HCT116 (cell line): ENCODE data around the gene USO1. TPM values are rescaled to one million over a fixed set of nuclear protein-coding genes. Genes with fewer than 3 reads are reported as not detected.

ENCODE experiments used
- ATAC-seq: fragments of 200-7000 bp; cut with Tn5 transposase; 2 replicates; pipeline ENCODE4 v1.9.1; 2020; ENCODE audit warnings: mild to moderate bottlenecking, moderate library complexity
- BruUV-seq: library from RNA; stranded (reverse); fragments of 400-500 nt; replicated peaks from 2 replicates; lab custom pipeline; 2021; lab: Mats Ljungman, UMichigan
- CTCF ChIA-PET: fragments of 300-600 bp; sonication (Branson Sonifier 250); formaldehyde crosslinking; loops from one replicate; lab custom pipeline; 2021; ENCODE audit warnings: antibody characterized with exemption; lab: Charles Lee
- POLR2A ChIA-PET: fragments of 300-600, 350-600 bp; sonication (Branson Sonifier 250); formaldehyde crosslinking; loops from one replicate; lab custom pipeline; 2021; ENCODE audit warnings: antibody characterized with exemption; lab: Charles Lee
- RAD21 ChIA-PET, 2 experiments: fragments of 300-600 bp; sonication (Branson Sonifier 250); formaldehyde crosslinking; loops; one replicate each; lab custom pipeline; 2023; ENCODE audit warnings: low total read pairs in 2 of 2; ENCODE audit not compliant: uncharacterized antibody in 2 of 2, unreplicated experiment in 2 of 2, low non-redundant PET in 1 of 2; lab: Charles Lee
- DNase-seq: peaks from one replicate; pipeline ENCODE4 v3.0.0-alpha.2; 2010; ENCODE audit warnings: low read depth, low spot score
- H2AFZ ChIP-seq: fragments of 200-600 bp; shearing (Covaris generic), sonication (generic); 2 replicates; pipeline ENCODE4 v1.6.1; 2017; ENCODE audit warnings: low read depth, mixed run types, mixed read lengths, antibody characterized with exemption, low read length; ENCODE audit not compliant: poor library complexity, severe bottlenecking
- H3K27ac ChIP-seq: 2 replicates; pipeline ENCODE4 v1.5.1; 2012; ENCODE audit warnings: low read depth, low read length
- H3K27me3 ChIP-seq: fragments of 200-600 bp; sonication (generic); 2 replicates; pipeline ENCODE4 v1.6.1; 2016; ENCODE audit warnings: mixed run types, low read length, mixed read lengths; ENCODE audit not compliant: insufficient read depth
- H3K36me3 ChIP-seq, 2 experiments: fragments of 200-500 bp in 1 of 2; fragments of 200-600 bp in 1 of 2; sonication (Bioruptor generic) in 1 of 2; sonication (generic) in 1 of 2; 2 replicates each; pipeline versions ENCODE4 v1.5.1 to v1.6.1; 2014 to 2016; ENCODE audit warnings: low read length in 2 of 2, inconsistent platforms in 1 of 2, mixed read lengths in 1 of 2, mixed run types in 1 of 2; ENCODE audit not compliant: insufficient read depth in 2 of 2, control insufficient read depth in 1 of 2
- H3K4me1 ChIP-seq, 2 experiments: fragments of 200-600 bp in 1 of 2; sonication (generic) in 1 of 2; 2 replicates each; pipeline versions ENCODE4 v1.5.1 to v1.6.1; 2012 to 2017; ENCODE audit warnings: low read length in 2 of 2, inconsistent platforms in 1 of 2, mild to moderate bottlenecking in 1 of 2, mixed read lengths in 1 of 2, mixed run types in 1 of 2, moderate library complexity in 1 of 2; ENCODE audit not compliant: insufficient read depth in 2 of 2, control insufficient read depth in 1 of 2
- H3K4me2 ChIP-seq: fragments of 200-600 bp; sonication (generic); 2 replicates; pipeline ENCODE4 v1.6.1; 2017; ENCODE audit warnings: mixed run types, low read length, mixed read lengths
- H3K4me3 ChIP-seq, 2 experiments: fragments of 200-600 bp in 1 of 2; sonication (generic) in 1 of 2; replicated peaks in 1 of 2; 2 replicates each; pipeline ENCODE4 v1.5.1; 2011 to 2016; ENCODE audit warnings: low read length in 2 of 2, control low read depth in 1 of 2, low read depth in 1 of 2, mild to moderate bottlenecking in 1 of 2, mixed read lengths in 1 of 2, mixed run types in 1 of 2
- H3K79me2 ChIP-seq: fragments of 200-600 bp; sonication (generic); 2 replicates; pipeline ENCODE4 v1.6.1; 2017; ENCODE audit warnings: mild to moderate bottlenecking, mixed run types, low read length, moderate library complexity, mixed read lengths; ENCODE audit not compliant: insufficient read depth
- H3K9ac ChIP-seq: fragments of 200-600 bp; sonication (generic); 2 replicates; pipeline ENCODE4 v1.6.1; 2016; ENCODE audit warnings: low read length, mixed read lengths
- H3K9me2 ChIP-seq: fragments of 200-600 bp; sonication (generic), shearing (Covaris generic); 2 replicates; pipeline ENCODE4 v1.6.1; 2017; ENCODE audit warnings: mixed run types, mild to moderate bottlenecking, moderate library complexity; ENCODE audit not compliant: insufficient read depth
- H3K9me3 ChIP-seq, 2 experiments: fragments of 200-500 bp in 1 of 2; fragments of 200-600 bp in 1 of 2; sonication (Bioruptor generic) in 1 of 2; sonication (generic) in 1 of 2; 2 replicates each; pipeline ENCODE4 v1.6.1; 2014 to 2017; ENCODE audit warnings: low read length in 2 of 2, mixed read lengths in 2 of 2, inconsistent platforms in 1 of 2, low read depth in 1 of 2, mild to moderate bottlenecking in 1 of 2, mixed run types in 1 of 2, moderate library complexity in 1 of 2; ENCODE audit not compliant: control insufficient read depth in 1 of 2, insufficient read depth in 1 of 2
- H4K20me1 ChIP-seq: fragments of 200-600 bp; sonication (generic), shearing (Covaris generic); 2 replicates; pipeline ENCODE4 v1.6.1; 2017; ENCODE audit warnings: mixed run types, mild to moderate bottlenecking, moderate library complexity; ENCODE audit not compliant: insufficient read depth
- ATF3 ChIP-seq: IDR thresholded peaks from 2 replicates; pipeline ENCODE4 v1.6.1; 2012
- EGR1 ChIP-seq: IDR thresholded peaks from 2 replicates; pipeline ENCODE4 v1.6.1; 2012; ENCODE audit warnings: low read depth
- ELF1 ChIP-seq: IDR thresholded peaks from 2 replicates; pipeline ENCODE4 v1.6.1; 2012; ENCODE audit warnings: low read depth, borderline replicate concordance
- EZH2phosphoT487 ChIP-seq: fragments of 200-600 bp; IDR thresholded peaks from 2 replicates; pipeline ENCODE4 v1.6.1; 2018; ENCODE audit warnings: antibody characterized with exemption, borderline replicate concordance
- FOSL1 ChIP-seq: IDR thresholded peaks from 2 replicates; pipeline ENCODE4 v1.6.1; 2012; ENCODE audit warnings: low read depth
- MAX ChIP-seq: IDR thresholded peaks from 2 replicates; pipeline ENCODE4 v1.6.1; 2012
- POLR2AphosphoS5 ChIP-seq: IDR thresholded peaks from 2 replicates; pipeline ENCODE4 v1.6.1; 2011; ENCODE audit warnings: mild to moderate bottlenecking, low read depth, low read length, moderate library complexity
- SIN3A ChIP-seq: IDR thresholded peaks from 2 replicates; pipeline ENCODE4 v1.6.1; 2012; ENCODE audit warnings: low read depth
- SRF ChIP-seq: IDR thresholded peaks from 2 replicates; pipeline ENCODE4 v1.6.1; 2012; ENCODE audit warnings: low read depth
- TCF7L2 ChIP-seq: IDR thresholded peaks from 2 replicates; pipeline ENCODE4 v1.7.0; 2011; ENCODE audit warnings: borderline replicate concordance, inconsistent platforms; ENCODE audit not compliant: insufficient read depth, insufficient read length; ENCODE audit errors: extremely low read depth
- YY1 ChIP-seq: IDR thresholded peaks from 2 replicates; pipeline ENCODE4 v1.6.1; 2011; ENCODE audit warnings: low read length, low read depth, moderate library complexity, mild to moderate bottlenecking; ENCODE audit not compliant: insufficient replicate concordance; ENCODE audit errors: extremely low read depth
- ZNF274 ChIP-seq: fragments of 200-500 bp; sonication (Bioruptor generic); IDR thresholded peaks from 2 replicates; pipeline ENCODE4 v1.6.1; 2014; ENCODE audit warnings: mild to moderate bottlenecking, low read depth, low read length, inconsistent platforms
- intact Hi-C: fragments of 100-400 bp; cut with micrococcal nuclease; formaldehyde crosslinking; loops from 2 replicates; pipeline ENCODE4 v1.10.0; 2022
- total RNA-seq: library from RNA; stranded (reverse); gene quantifications from one replicate; pipeline ENCODE4 v1.2.1, GENCODE V29; 2021; ENCODE audit not compliant: unreplicated experiment

The USO1 gene
- total RNA-seq, 1 experiment from 2014 or later: 72.7 TPM

DNA sequence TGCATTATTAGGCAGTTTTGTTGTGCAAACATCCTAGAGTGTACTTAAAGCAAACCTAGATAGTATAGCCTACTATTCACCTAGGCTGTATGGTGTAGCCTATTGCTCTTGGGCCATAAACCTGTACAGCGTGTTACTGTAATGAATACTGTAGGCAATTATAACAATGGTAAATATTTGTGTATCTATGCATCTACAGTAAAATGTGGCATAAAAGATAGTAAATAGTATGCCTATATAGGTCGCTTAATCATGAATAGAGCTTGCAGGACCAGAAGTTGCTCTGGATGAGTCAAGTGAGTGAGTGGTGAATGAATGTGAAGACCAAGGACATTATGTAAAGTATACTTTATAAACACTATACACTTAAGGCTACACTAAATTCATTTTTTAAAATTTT lies 16.6 kb downstream of the USO1 start:
- no TSS peak for BruUV-seq
- H3K4me2 ChIP-seq: no peak overlapping the region
- TF ChIP-seq ATF3 (no peak), FOSL1 (no peak), POLR2AphosphoS5 (no peak), TCF7L2 (no peak), SRF (no peak), ELF1 (no peak), EZH2phosphoT487 (no peak), SIN3A (no peak), EGR1 (no peak)
- H3K79me2 ChIP-seq: peaks cover 50% of the 10 kb centered on the region
- no peak overlapping the region for H3K9ac ChIP-seq
- no peaks in the 10 kb centered on the region for H3K4me1 ChIP-seq
- no peaks in the 10 kb centered on the region for H3K9me3 ChIP-seq
- POLR2A ChIA-PET: interaction anchor here (0.8 to 1.2 kb wide), 2 partner anchors 14 to 16 kb away, joined by 3 to 5 read pairs; partner anchors contain the start of gene USO1
- CTCF ChIA-PET: no interaction called here
- H2AFZ ChIP-seq: no peak overlapping the region
- no peaks in the 10 kb centered on the region; a peak in 1 of 4 replicates for H3K36me3 ChIP-seq
- no peaks in the 10 kb centered on the region for H3K9me2 ChIP-seq
- H3K4me3 ChIP-seq: no peak overlapping the region
- DNase-seq (no peak), ATAC-seq (no peak)
- RAD21 ChIA-PET: no interaction called here
- no peaks in the 10 kb centered on the region for H3K27me3 ChIP-seq
- H3K27ac ChIP-seq: no peak overlapping the region
- intact Hi-C loops: no loop called here
- H4K20me1 ChIP-seq: no peaks in the 10 kb centered on the region; the same call in 1 of the 2 replicates

- Histone ChIP-seq H3K4me3 (no peak overlapping the region), H4K20me1 (no peaks in the 10 kb centered on the region; the same call in 1 of the 2 replicates), H3K9me3 (no peaks in the 10 kb centered on the region), H3K27ac (no peak overlapping the region), H3K4me2 (no peak overlapping the region), H3K4me1 (no peaks in the 10 kb centered on the region), H2AFZ (no peak overlapping the region), H3K36me3 (no peaks in the 10 kb centered on the region; a peak in 1 of 4 replicates), H3K9ac (no peak overlapping the region), H3K27me3 (no peaks in the 10 kb centered on the region), H3K9me2 (no peaks in the 10 kb centered on the region), H3K79me2 (peaks cover 52% of the 10 kb centered on the region)
- POLR2A ChIA-PET: no interaction called here
- RAD21 ChIA-PET: no interaction called here
- DNase-seq (no peak), ATAC-seq (no peak)
- CTCF ChIA-PET: no interaction called here
- intact Hi-C loops: no loop called here
- no TSS peak for BruUV-seq
- TF ChIP-seq FOSL1: no peak
- no peak for TF ChIP-seq YY1
- no peak for TF ChIP-seq ZNF274
- TF ChIP-seq MAX: no peak
- TF ChIP-seq EZH2phosphoT487: no peak
- no peak for TF ChIP-seq TCF7L2
These were observed 18.1 kb downstream of the USO1 start for GRCh38 chr4:75742451-75742850.
